Islet precursor cell (in vitro differentiated cells): Measurements from ENCODE around the gene FOSL1.
A peak's percentile ranks its signal among the peaks of the same experiment; 100 is the strongest.
"Not testable (repeated sequence)": the region's sequence is repeated elsewhere in the genome, so short reads cannot be mapped to it uniquely, and the experiment has no call there.

Source experiments
- DNase-seq: peaks from one replicate; pipeline ENCODE4 v3.0.0-alpha.2; 2018

Gene FOSL1

GRCh38 chr11:65849771-65850216 is 50.4 kb downstream of the FOSL1 start:
- DNase-seq: peak; percentile 70

DNA sequence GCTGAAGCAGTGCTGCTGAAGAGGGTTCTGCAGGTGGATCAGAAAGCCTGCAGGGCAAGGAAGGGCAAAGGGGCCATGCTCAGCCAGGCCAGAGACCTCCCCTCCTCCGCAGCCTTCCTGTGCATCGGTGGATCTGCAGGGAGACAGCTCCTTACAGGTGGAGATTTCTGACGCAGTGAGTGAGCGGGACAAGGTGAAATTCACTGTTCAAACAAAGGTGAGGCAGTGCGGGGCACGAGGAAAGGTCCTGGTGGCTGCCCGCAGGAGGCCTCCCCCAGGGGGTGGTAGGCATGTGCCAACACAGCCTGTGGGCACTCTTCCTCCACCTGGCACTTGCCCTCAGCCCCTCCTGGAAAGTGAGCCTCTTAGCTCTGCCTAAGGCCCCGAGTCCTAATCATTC is 50.8 kb downstream of the FOSL1 start:
- DNase-seq: peak; percentile 73

DNA sequence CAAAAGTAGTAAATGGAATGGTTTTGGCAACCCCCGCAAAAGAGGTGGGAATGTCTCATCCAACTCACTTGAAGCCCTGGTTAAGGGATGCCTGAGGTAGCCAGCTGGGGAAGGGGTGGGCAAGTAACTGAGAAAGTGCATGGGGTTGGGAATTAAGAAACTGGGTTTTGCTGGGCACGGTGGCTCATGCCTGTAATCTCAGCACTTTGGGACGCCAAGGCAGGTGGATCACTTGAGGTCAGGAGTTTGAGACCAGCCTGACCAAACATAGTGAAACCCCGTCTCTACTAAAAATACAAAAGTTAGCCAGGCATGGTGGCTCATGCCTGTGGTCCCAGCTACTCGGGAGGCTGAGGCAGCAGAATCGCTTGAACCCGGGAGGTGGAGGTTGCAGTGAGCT is 51.5 kb downstream of the FOSL1 start:
- DNase-seq: not testable (repeated sequence)

- peak; percentile 32 for DNase-seq
These were observed 52.4 kb downstream of the FOSL1 start for GRCh38 chr11:65847746-65848145.

DNA sequence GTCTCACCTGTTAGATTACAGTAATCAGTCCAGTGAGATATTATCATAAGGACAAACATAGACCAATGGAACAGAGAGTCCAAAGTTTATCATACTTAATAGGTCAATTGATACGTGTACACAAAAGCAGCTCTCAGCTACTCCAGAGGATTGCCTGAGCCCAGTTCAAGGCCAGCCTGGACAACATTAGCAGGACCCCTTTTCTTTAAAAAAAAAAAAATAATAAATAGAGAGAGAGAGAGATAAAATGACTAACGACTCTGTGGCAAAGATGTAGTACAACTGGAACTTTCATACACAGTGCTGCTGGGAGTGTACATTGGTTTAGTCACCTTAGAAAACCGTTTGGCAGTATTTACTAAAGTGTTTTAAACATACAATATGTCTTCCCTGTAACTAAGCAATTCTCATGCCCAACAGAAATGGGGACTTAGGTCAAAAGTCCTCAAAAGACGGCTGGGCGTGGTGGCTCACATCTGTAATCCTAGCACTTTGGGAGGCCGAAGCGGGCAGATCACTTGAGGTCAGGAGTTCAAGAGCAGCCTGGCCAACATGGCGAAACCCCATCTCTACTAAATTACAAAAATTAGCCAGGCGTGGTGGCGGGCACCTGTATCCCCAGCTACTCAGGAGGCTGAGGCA is 55.8 kb downstream of the FOSL1 start:
- DNase-seq: no peak

GRCh38 chr11:65843811-65844210 is 56.4 kb downstream of the FOSL1 start:
- no peak for DNase-seq

DNA sequence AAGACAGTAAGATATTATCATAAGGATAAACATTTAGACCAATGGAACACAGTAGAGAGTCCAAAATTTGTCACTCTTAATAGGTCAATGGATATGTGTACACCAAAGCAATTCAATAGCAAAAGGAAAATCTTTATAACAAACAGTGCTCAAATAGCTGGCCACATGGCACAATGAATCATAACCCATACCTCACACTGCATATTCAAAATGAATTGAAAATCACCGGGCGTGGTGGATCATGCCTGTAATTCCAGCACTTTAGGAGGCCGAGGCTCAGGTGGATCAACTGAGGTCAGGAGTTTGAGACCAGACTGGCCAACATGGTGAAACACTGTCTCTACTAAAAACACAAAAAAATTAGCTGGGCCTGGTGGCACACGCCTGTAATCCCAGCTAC is 58.0 kb downstream of the FOSL1 start:
- no peak for DNase-seq
